ENCODE data around the gene DEFB129.

DNA sequence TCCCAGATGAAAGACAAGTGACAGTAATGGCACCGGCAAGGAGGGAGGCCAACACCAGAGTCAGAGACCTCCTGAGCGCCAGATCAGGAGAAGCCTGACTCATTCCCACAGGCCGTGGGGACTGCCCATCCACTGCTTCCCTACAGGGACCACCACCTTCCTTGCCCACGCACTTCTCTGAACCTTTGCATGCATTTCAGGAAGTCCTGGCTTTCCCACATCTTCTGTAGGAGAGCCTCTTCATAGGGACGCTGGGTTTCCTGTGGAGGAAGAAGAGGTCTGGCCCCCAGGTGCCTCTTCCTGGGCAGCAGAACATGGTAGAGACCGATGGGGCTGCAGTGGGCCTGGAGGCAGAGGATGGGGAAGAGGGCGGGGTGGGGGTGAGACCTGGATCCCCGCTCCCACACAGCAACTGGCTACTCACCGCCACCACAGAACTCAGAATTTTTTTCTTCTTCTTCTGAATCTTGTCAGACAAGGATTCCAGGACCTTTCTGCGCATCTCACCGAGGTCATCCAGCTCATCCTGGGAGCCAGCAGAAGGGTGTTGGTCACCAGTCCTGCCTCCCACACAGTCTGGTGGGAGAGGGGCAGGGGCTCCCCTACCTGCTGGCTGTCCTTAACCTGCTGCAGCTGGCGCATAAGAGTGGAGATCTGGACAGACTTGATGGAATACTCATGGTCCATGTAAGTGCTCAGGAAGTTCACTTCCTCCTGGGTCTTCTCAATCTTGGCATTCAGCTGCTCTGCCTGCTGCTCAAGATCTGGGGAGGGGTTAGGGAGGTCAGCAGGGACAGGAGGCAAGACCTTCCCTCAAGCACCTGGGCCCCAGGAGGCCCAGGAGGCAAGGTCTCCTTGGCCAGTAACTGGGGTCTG lies 49.8 kb downstream of the DEFB129 start:
- TF ChIP-seq, protein P1, sequence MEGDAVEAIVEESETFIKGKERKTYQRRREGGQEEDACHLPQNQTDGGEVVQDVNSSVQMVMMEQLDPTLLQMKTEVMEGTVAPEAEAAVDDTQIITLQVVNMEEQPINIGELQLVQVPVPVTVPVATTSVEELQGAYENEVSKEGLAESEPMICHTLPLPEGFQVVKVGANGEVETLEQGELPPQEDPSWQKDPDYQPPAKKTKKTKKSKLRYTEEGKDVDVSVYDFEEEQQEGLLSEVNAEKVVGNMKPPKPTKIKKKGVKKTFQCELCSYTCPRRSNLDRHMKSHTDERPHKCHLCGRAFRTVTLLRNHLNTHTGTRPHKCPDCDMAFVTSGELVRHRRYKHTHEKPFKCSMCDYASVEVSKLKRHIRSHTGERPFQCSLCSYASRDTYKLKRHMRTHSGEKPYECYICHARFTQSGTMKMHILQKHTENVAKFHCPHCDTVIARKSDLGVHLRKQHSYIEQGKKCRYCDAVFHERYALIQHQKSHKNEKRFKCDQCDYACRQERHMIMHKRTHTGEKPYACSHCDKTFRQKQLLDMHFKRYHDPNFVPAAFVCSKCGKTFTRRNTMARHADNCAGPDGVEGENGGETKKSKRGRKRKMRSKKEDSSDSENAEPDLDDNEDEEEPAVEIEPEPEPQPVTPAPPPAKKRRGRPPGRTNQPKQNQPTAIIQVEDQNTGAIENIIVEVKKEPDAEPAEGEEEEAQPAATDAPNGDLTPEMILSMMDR (conservative IDR thresholded peaks at IDR 0.05) = no peak
- no peak for TF ChIP-seq ZFX (IDR thresholded peaks at IDR 0.05)
